BLaER1 (cell line): ENCODE measurements around the gene RMND5A.
"Not testable (repeated sequence)": the region's sequence is repeated elsewhere in the genome, so short reads cannot be mapped to it uniquely, and the experiment has no call there.

Experiments
- H3K27ac ChIP-seq: shearing (Covaris generic); formaldehyde crosslinking; 2 replicates; pipeline ENCODE4 v1.8.1; 2022
- H3K27me3 ChIP-seq: shearing (Covaris generic); formaldehyde crosslinking; 2 replicates; pipeline ENCODE4 v1.8.1; 2022
- H3K36me3 ChIP-seq: shearing (Covaris generic); formaldehyde crosslinking; 2 replicates; pipeline ENCODE4 v1.8.1; 2022
- H3K4me1 ChIP-seq: shearing (Covaris generic); formaldehyde crosslinking; 2 replicates; pipeline ENCODE4 v1.8.1; 2022
- H3K4me2 ChIP-seq: shearing (Covaris generic); formaldehyde crosslinking; 2 replicates; pipeline ENCODE4 v1.8.1; 2022
- H3K4me3 ChIP-seq: shearing (Covaris generic); formaldehyde crosslinking; 2 replicates; pipeline ENCODE4 v1.8.1; 2022
- H3K9ac ChIP-seq: shearing (Covaris generic); formaldehyde crosslinking; 2 replicates; pipeline ENCODE4 v1.8.1; 2022
- H3K9me3 ChIP-seq: shearing (Covaris generic); formaldehyde crosslinking; 2 replicates; pipeline ENCODE4 v1.8.1; 2022
- H4K20me1 ChIP-seq: shearing (Covaris generic); formaldehyde crosslinking; 2 replicates; pipeline ENCODE4 v1.8.1; 2022
- Cebpa-rat ChIP-seq: shearing (Covaris generic); IDR thresholded peaks from 2 replicates; pipeline ENCODE4 v1.8.1; 2022

The RMND5A gene

GRCh38 chr2:86685351-86685750, 34.7 kb upstream of the RMND5A start:
- no peak overlapping the region for H3K27ac ChIP-seq
- peaks cover 31% of the 10 kb centered on the region for H3K36me3 ChIP-seq
- no peak for TF ChIP-seq Cebpa-rat
- H3K4me2 ChIP-seq, result no peak overlapping the region
- H4K20me1 ChIP-seq, result no peaks in the 10 kb centered on the region
- H3K9ac ChIP-seq, result no peak overlapping the region
- no peaks in the 10 kb centered on the region for H3K4me1 ChIP-seq
- H3K27me3 ChIP-seq, result no peaks in the 10 kb centered on the region
- H3K4me3 ChIP-seq, result no peak overlapping the region
- H3K9me3 ChIP-seq, result peaks cover 3% of the 10 kb centered on the region; the same call in 1 of the 2 replicates

- H3K9ac ChIP-seq, result no peak overlapping the region
- peaks cover 24% of the 10 kb centered on the region for H3K36me3 ChIP-seq
- no peak overlapping the region for H3K27ac ChIP-seq
- H3K27me3 ChIP-seq, result no peaks in the 10 kb centered on the region
- H3K9me3 ChIP-seq, result peaks cover 3% of the 10 kb centered on the region; the same call in 1 of the 2 replicates
- no peaks in the 10 kb centered on the region for H3K4me1 ChIP-seq
- no peak overlapping the region for H3K4me2 ChIP-seq
- no peak overlapping the region for H3K4me3 ChIP-seq
- H4K20me1 ChIP-seq, result no peaks in the 10 kb centered on the region
- no peak for TF ChIP-seq Cebpa-rat
Observed at GRCh38 chr2:86686460-86686859, 33.6 kb upstream of the RMND5A start.

GRCh38 chr2:86686905-86687304, 33.2 kb upstream of the RMND5A start:
- TF ChIP-seq Cebpa-rat, result no peak
- no peak overlapping the region for H3K9ac ChIP-seq
- H3K4me2 ChIP-seq, result no peak overlapping the region
- H4K20me1 ChIP-seq, result no peaks in the 10 kb centered on the region
- H3K4me3 ChIP-seq, result no peak overlapping the region
- H3K36me3 ChIP-seq, result peaks cover 24% of the 10 kb centered on the region
- no peaks in the 10 kb centered on the region for H3K4me1 ChIP-seq
- no peaks in the 10 kb centered on the region for H3K27me3 ChIP-seq
- H3K27ac ChIP-seq, result no peak overlapping the region
- peaks cover 4% of the 10 kb centered on the region for H3K9me3 ChIP-seq

GRCh38 chr2:86695053-86695691, 24.9 kb upstream of the RMND5A start:
- H3K36me3 ChIP-seq, result peaks cover 51% of the 10 kb centered on the region
- no peak overlapping the region for H3K27ac ChIP-seq
- TF ChIP-seq Cebpa-rat, result no peak
- H3K4me2 ChIP-seq, result no peak overlapping the region
- H3K4me3 ChIP-seq, result no peak overlapping the region
- no peaks in the 10 kb centered on the region for H3K27me3 ChIP-seq
- H3K9ac ChIP-seq, result no peak overlapping the region
- H4K20me1 ChIP-seq, result no peaks in the 10 kb centered on the region
- peaks cover 44% of the 10 kb centered on the region for H3K9me3 ChIP-seq
- no peaks in the 10 kb centered on the region for H3K4me1 ChIP-seq

GRCh38 chr2:86697551-86698104, 22.5 kb upstream of the RMND5A start:
- H3K4me3 ChIP-seq, result no peak overlapping the region
- H4K20me1 ChIP-seq, result no peaks in the 10 kb centered on the region
- H3K4me2 ChIP-seq, result no peak overlapping the region
- peaks cover 36% of the 10 kb centered on the region for H3K9me3 ChIP-seq
- H3K27ac ChIP-seq, result no peak overlapping the region
- H3K4me1 ChIP-seq, result no peaks in the 10 kb centered on the region
- no peak overlapping the region for H3K9ac ChIP-seq
- TF ChIP-seq Cebpa-rat, result no peak
- H3K27me3 ChIP-seq, result no peaks in the 10 kb centered on the region
- peaks cover 61% of the 10 kb centered on the region for H3K36me3 ChIP-seq

- Histone ChIP-seq H3K27me3 (no peaks in the 10 kb centered on the region), H3K4me1 (no peaks in the 10 kb centered on the region), H3K36me3 (peaks cover 48% of the 10 kb centered on the region), H3K9me3 (peaks cover 14% of the 10 kb centered on the region), H3K4me3 (no peak overlapping the region), H3K4me2 (no peak overlapping the region), H3K27ac (no peak overlapping the region), H4K20me1 (no peaks in the 10 kb centered on the region), H3K9ac (no peak overlapping the region)
- TF ChIP-seq Cebpa-rat, result no peak
Observed at GRCh38 chr2:86700690-86701089, 19.4 kb upstream of the RMND5A start.

GRCh38 chr2:86703704-86704361, 16.3 kb upstream of the RMND5A start:
- Histone ChIP-seq H3K4me1 (no peaks in the 10 kb centered on the region), H3K9me3 (peaks cover 10% of the 10 kb centered on the region; the same call in 1 of the 2 replicates), H3K9ac (no peak overlapping the region), H3K4me2 (no peak overlapping the region), H3K27ac (no peak overlapping the region), H3K36me3 (peaks cover 29% of the 10 kb centered on the region), H4K20me1 (no peaks in the 10 kb centered on the region), H3K27me3 (no peaks in the 10 kb centered on the region), H3K4me3 (no peak overlapping the region)
- no peak for TF ChIP-seq Cebpa-rat

GRCh38 chr2:86704459-86704971, 15.6 kb upstream of the RMND5A start:
- Histone ChIP-seq H3K4me1 (no peaks in the 10 kb centered on the region), H3K9ac (no peak overlapping the region), H3K4me3 (no peak overlapping the region), H3K4me2 (no peak overlapping the region), H3K9me3 (peaks cover 10% of the 10 kb centered on the region; the same call in 1 of the 2 replicates), H3K36me3 (peaks cover 22% of the 10 kb centered on the region), H4K20me1 (no peaks in the 10 kb centered on the region), H3K27ac (no peak overlapping the region), H3K27me3 (no peaks in the 10 kb centered on the region)
- TF ChIP-seq Cebpa-rat, result no peak

GRCh38 chr2:86706220-86706619, 13.9 kb upstream of the RMND5A start:
- Histone ChIP-seq H3K4me2 (no peak overlapping the region), H3K9ac (no peak overlapping the region), H3K27ac (no peak overlapping the region), H3K4me1 (no peaks in the 10 kb centered on the region), H3K4me3 (no peak overlapping the region), H3K27me3 (no peaks in the 10 kb centered on the region), H3K36me3 (peaks cover 13% of the 10 kb centered on the region), H3K9me3 (peaks cover 10% of the 10 kb centered on the region; the same call in 1 of the 2 replicates), H4K20me1 (no peaks in the 10 kb centered on the region)
- no peak for TF ChIP-seq Cebpa-rat

GRCh38 chr2:86706935-86707334, 13.2 kb upstream of the RMND5A start:
- Histone ChIP-seq H3K4me2 (no peak overlapping the region), H3K4me3 (no peak overlapping the region), H3K4me1 (no peaks in the 10 kb centered on the region), H4K20me1 (no peaks in the 10 kb centered on the region), H3K9ac (no peak overlapping the region), H3K27me3 (no peaks in the 10 kb centered on the region), H3K36me3 (peaks cover 6% of the 10 kb centered on the region), H3K27ac (no peak overlapping the region), H3K9me3 (peaks cover 10% of the 10 kb centered on the region; the same call in 1 of the 2 replicates)
- TF ChIP-seq Cebpa-rat, result no peak

- not testable (repeated sequence) for H3K27ac ChIP-seq, H3K27me3 ChIP-seq, H4K20me1 ChIP-seq, H3K4me2 ChIP-seq, H3K4me3 ChIP-seq, H3K4me1 ChIP-seq, H3K9ac ChIP-seq, H3K36me3 ChIP-seq
- H3K9me3 ChIP-seq, result peaks cover 10% of the 10 kb centered on the region; the same call in 1 of the 2 replicates
Observed at GRCh38 chr2:86708126-86708525, 12.0 kb upstream of the RMND5A start.

- H3K4me1 ChIP-seq, H4K20me1 ChIP-seq, H3K27me3 ChIP-seq, H3K9me3 ChIP-seq, H3K27ac ChIP-seq, H3K36me3 ChIP-seq, H3K4me2 ChIP-seq, H3K9ac ChIP-seq, H3K4me3 ChIP-seq: not testable (repeated sequence)
Observed at GRCh38 chr2:86714579-86715173, 5.4 kb upstream of the RMND5A start.

- Histone ChIP-seq H3K4me2 (peak overlapping the region; percentile 44; the same call in 1 of the 2 replicates), H3K27ac (peak overlapping the region; percentile 95)
Observed at GRCh38 chr2:86719263-86719636, 841 bp upstream of the RMND5A start.

More at GRCh38 chr2:86719263-86719636, 841 bp upstream of the RMND5A start:
- H4K20me1 ChIP-seq, result peaks cover 12% of the 10 kb centered on the region
- H3K9me3 ChIP-seq, H3K36me3 ChIP-seq, H3K4me1 ChIP-seq, H3K27me3 ChIP-seq: not testable (repeated sequence)
- H3K4me3 ChIP-seq, result peak overlapping the region; percentile 77
- H3K9ac ChIP-seq, result peak overlapping the region; percentile 93
